ENCODE results near the gene MAMDC4.

Gene MAMDC4

DNA sequence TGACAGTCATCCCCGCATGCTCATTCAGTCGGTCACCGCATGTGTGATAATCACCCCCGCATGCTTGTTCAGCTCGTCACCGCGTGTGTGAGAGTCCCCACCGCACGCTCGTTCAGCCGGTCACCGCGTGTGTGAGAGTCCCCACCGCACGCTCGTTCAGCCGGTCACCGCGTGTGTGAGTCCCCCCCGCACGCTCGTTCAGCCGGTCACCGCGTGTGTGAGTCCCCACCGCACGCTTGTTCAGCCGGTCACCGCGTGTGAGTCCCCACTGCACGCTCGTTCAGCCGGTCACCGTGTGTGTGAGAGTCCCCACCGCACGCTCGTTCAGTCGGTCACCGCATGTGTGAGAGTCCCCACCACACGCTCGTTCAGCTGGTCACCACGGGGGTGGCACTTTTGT lies 37.7 kb downstream of the MAMDC4 start:
- no peak for DNase-seq (ENCODE audit: low read depth)
- H3K4me3 ChIP-seq (ENCODE audit: low read depth, low read length) = no peak overlapping the region
- TF ChIP-seq, protein P1, sequence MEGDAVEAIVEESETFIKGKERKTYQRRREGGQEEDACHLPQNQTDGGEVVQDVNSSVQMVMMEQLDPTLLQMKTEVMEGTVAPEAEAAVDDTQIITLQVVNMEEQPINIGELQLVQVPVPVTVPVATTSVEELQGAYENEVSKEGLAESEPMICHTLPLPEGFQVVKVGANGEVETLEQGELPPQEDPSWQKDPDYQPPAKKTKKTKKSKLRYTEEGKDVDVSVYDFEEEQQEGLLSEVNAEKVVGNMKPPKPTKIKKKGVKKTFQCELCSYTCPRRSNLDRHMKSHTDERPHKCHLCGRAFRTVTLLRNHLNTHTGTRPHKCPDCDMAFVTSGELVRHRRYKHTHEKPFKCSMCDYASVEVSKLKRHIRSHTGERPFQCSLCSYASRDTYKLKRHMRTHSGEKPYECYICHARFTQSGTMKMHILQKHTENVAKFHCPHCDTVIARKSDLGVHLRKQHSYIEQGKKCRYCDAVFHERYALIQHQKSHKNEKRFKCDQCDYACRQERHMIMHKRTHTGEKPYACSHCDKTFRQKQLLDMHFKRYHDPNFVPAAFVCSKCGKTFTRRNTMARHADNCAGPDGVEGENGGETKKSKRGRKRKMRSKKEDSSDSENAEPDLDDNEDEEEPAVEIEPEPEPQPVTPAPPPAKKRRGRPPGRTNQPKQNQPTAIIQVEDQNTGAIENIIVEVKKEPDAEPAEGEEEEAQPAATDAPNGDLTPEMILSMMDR (IDR thresholded peaks at IDR 0.05; ENCODE audit: low read depth, low read length, missing control alignments) = no peak
- in situ Hi-C loops (cut with HindIII; ENCODE audit: low sequenced_read_pairs) = loop anchor here (10.0 kb wide), 1 partner anchor 75 kb away; no protein-coding TSS in a partner anchor

DNA sequence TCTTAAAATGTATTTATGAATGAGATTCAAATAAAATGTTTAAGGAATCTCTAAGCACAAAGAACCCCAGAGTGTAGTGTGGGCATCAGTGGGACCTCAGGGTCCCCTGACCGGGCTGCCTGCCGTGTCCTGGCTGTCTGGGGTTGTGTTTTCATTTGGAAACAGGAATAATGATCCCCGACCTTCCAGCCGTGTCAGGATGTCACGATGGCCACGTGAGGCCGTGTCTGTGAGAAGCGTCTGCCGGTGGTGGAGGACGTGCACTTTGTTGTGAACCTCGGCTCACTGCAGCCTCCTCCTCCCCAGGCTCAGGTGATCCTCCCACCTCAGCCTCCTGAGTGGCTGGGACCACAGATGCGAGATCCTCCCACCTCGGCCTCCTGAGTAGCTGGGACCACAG lies 38.5 kb downstream of the MAMDC4 start:
- in situ Hi-C loops (cut with HindIII; ENCODE audit: low sequenced_read_pairs) = no loop called here
- TF ChIP-seq, protein P1 (IDR thresholded peaks at IDR 0.05; ENCODE audit: low read depth, low read length, missing control alignments) = no peak
- DNase-seq (ENCODE audit: low read depth) = no peak
- H3K4me3 ChIP-seq (ENCODE audit: low read depth, low read length) = no peak overlapping the region

DNA sequence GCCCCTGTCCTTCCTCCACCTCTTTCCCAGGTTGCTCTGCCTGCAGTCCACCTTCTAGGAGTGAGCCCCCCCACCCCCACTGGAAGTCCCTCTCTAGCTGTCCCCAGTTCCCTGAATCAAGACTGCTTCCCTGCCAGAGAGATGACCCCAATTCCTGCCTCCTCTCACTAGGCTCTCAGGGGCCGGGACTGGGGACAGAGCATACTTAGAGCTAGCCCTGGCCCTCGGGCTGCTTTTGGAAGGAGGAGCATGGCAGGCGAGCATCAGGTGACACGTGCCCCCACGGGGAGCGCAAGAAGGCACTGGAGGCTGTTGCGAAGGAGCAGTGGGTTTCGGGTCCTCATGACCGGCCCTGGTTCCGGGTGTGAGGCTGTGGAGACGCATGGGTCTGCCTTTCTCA lies 43.9 kb downstream of the MAMDC4 start:
- TF ChIP-seq, protein P1 (IDR thresholded peaks at IDR 0.05; ENCODE audit: low read depth, low read length, missing control alignments) = no peak
- DNase-seq (ENCODE audit: low read depth) = no peak
- in situ Hi-C loops (cut with HindIII; ENCODE audit: low sequenced_read_pairs) = no loop called here
- H3K4me3 ChIP-seq (ENCODE audit: low read depth, low read length) = no peak overlapping the region

DNA sequence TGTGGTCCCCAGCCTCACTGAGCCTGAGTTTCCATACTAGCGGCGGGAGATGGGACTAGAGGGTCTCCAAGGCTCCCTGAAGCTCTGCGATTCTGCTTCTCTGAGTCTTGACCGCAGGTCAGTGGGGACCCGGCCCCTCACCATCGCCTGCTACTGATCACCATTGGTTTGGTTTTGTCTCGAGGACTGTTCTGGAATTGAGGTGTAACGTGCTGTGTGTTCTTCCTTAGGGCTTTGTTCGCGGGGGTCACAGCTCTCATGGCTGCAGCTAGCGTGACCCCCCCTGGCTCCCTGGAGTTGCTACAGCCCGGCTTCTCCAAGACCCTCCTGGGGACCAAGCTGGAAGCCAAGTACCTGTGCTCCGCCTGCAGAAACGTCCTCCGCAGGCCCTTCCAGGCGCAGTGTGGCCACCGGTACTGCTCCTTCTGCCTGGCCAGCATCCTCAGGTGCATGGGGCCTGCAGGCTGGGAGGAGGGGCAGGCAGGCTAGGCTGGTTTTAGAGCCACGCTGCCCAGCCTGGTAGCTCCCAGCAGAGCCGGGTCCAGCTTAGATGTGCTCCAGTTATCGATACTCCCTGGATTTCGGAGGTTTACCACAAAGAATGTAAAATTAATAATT lies 46.4 kb downstream of the MAMDC4 start:
- TF ChIP-seq, protein P1 (IDR thresholded peaks at IDR 0.05; ENCODE audit: low read depth, low read length, missing control alignments) = no peak
- in situ Hi-C loops (cut with HindIII; ENCODE audit: low sequenced_read_pairs) = no loop called here
- no peak for DNase-seq (ENCODE audit: low read depth)
- no peak overlapping the region for H3K4me3 ChIP-seq (ENCODE audit: low read depth, low read length)

DNA sequence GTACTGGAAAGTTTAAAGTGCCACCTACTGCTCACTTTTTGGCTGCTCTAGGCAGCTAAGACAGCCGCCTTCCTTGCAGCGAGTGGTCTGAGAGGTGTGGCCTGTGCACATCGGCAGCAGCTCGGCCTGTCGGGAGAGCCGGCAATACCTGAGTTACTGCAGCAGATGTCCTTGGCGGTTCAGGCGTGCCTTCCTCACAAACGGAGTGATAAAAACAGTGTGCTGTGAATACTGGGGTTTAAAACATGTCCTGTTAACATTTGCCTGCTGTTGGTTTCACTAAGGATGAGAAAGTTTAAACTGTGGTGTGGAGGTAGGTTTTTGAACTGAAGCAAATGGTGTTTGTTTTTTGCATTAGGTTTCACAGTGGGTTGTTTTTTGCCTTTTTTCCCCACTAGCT lies 47.0 kb downstream of the MAMDC4 start:
- TF ChIP-seq, protein P1 (IDR thresholded peaks at IDR 0.05; ENCODE audit: low read depth, low read length, missing control alignments) = no peak
- no peak overlapping the region for H3K4me3 ChIP-seq (ENCODE audit: low read depth, low read length)
- in situ Hi-C loops (cut with HindIII; ENCODE audit: low sequenced_read_pairs) = no loop called here
- DNase-seq (ENCODE audit: low read depth) = no peak

DNA sequence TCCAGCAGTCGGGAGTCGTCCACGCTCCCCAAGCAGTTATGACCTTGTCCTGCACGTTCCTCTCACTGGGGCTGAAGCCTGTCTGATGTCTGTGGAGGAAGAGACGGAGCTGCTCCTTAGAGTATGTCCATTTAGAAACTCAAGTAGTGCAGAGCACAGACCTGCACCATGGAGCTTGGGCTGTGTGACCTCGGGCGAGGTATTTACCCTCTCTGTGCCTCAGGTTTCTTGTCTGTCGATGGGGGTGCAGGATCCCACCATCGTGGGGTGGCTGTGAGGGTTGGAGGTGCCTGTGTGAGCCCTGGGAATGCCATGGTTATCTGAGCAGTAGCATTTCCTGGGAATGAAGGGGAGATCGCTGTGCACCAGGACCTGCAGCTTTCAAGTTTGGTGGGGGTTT lies 48.4 kb downstream of the MAMDC4 start:
- H3K4me3 ChIP-seq (ENCODE audit: low read depth, low read length) = no peak overlapping the region
- in situ Hi-C loops (cut with HindIII; ENCODE audit: low sequenced_read_pairs) = no loop called here
- no peak for DNase-seq (ENCODE audit: low read depth)
- TF ChIP-seq, protein P1 (IDR thresholded peaks at IDR 0.05; ENCODE audit: low read depth, low read length, missing control alignments) = no peak
